ENCODE results near the gene SCN9A.

SCN9A gene

DNA sequence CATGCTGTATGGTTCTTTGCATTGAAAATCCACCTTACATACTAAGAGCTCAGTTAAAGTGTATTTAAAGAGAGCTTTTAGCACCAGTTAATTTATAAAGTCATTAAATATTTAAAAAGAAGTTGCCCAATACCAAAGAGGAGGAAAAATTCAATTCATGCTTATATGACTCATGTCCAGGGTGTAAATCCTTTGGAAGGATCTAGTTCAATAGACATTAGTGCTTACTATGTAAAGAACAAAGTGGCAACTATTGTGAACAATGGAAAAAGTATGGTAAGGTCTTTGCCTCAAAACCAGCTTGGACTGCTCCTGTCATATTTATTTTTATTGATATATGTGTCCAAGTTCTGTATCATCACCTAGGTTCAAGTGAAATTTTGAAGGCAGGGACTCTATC is 90.5 kb downstream of the SCN9A start:
- Histone ChIP-seq H3K27me3 (ENCODE audit: insufficient read depth, poor library complexity, severe bottlenecking) (no peaks in the 10 kb centered on the region), H3K27ac (replicated peaks) (no peak overlapping the region), H3K4me3 (replicated peaks; ENCODE audit: insufficient read depth, low read length) (no peak overlapping the region)
- no peak for TF ChIP-seq SPI1 (IDR thresholded peaks at IDR 0.05; ENCODE audit: borderline replicate concordance, low read depth)
- TF ChIP-seq, protein P1, sequence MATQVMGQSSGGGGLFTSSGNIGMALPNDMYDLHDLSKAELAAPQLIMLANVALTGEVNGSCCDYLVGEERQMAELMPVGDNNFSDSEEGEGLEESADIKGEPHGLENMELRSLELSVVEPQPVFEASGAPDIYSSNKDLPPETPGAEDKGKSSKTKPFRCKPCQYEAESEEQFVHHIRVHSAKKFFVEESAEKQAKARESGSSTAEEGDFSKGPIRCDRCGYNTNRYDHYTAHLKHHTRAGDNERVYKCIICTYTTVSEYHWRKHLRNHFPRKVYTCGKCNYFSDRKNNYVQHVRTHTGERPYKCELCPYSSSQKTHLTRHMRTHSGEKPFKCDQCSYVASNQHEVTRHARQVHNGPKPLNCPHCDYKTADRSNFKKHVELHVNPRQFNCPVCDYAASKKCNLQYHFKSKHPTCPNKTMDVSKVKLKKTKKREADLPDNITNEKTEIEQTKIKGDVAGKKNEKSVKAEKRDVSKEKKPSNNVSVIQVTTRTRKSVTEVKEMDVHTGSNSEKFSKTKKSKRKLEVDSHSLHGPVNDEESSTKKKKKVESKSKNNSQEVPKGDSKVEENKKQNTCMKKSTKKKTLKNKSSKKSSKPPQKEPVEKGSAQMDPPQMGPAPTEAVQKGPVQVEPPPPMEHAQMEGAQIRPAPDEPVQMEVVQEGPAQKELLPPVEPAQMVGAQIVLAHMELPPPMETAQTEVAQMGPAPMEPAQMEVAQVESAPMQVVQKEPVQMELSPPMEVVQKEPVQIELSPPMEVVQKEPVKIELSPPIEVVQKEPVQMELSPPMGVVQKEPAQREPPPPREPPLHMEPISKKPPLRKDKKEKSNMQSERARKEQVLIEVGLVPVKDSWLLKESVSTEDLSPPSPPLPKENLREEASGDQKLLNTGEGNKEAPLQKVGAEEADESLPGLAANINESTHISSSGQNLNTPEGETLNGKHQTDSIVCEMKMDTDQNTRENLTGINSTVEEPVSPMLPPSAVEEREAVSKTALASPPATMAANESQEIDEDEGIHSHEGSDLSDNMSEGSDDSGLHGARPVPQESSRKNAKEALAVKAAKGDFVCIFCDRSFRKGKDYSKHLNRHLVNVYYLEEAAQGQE (IDR thresholded peaks at IDR 0.05; ENCODE audit: insufficient replicate concordance, low read depth): no peak
- TF ChIP-seq POLR2AphosphoS5 (IDR thresholded peaks at IDR 0.05; ENCODE audit: low read depth): no peak
- no peak for TF ChIP-seq GABPA (IDR thresholded peaks at IDR 0.05; ENCODE audit: low read depth)
- no peak for TF ChIP-seq CTCF (IDR thresholded peaks at IDR 0.05; ENCODE audit: insufficient read depth, low read length)
- no peak for DNase-seq (ENCODE audit: low read depth in 1 of 2, low spot score in 1 of 2)

DNA sequence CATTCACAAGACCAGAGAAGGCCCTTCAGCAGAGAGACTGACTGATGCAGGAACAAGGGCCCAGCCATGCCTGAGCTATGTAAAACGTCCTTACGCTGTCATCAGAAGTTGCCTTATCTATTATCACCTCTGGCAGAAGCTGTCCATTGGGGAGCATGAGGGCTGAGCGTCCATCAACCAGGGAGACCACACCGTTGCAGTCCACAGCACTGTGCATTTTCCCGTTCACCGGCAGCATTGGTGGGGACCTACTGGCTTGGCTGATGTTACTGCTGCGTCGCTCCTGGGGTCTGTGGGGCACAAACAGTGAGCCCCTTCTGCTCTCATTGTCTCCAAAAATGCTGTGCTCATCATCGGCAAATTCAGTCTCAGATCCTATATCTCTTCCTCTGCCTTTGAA is 91.4 kb downstream of the SCN9A start:
- Histone ChIP-seq H3K4me3 (replicated peaks; ENCODE audit: insufficient read depth, low read length) (no peak overlapping the region), H3K27me3 (ENCODE audit: insufficient read depth, poor library complexity, severe bottlenecking) (no peaks in the 10 kb centered on the region), H3K27ac (replicated peaks) (no peak overlapping the region)
- no peak for DNase-seq (ENCODE audit: low read depth in 1 of 2, low spot score in 1 of 2)
- TF ChIP-seq GABPA (IDR thresholded peaks at IDR 0.05; ENCODE audit: low read depth) (no peak), CTCF (IDR thresholded peaks at IDR 0.05; ENCODE audit: insufficient read depth, low read length) (no peak), POLR2AphosphoS5 (IDR thresholded peaks at IDR 0.05; ENCODE audit: low read depth) (no peak), SPI1 (IDR thresholded peaks at IDR 0.05; ENCODE audit: borderline replicate concordance, low read depth) (no peak)
- TF ChIP-seq, protein P1 (IDR thresholded peaks at IDR 0.05; ENCODE audit: insufficient replicate concordance, low read depth): no peak

DNA sequence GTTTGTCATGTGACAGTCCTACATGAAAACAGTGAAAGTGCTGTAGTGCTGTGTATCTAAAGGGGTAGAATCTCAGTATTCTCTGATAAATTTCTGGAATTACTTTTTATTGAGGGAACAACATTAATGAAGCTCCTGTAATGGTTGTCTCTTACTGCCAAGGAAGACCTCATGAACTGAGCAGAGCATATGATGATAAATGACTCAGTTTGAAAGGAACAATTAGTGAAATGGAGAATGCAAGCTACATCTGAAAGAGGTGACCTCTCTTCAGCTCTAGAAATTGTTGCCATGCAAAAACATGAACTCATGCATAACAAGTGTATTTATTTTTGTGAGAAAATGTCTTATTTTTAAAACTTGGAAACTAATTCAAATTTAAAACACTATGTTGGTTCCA is 93.6 kb downstream of the SCN9A start:
- no peak for TF ChIP-seq CTCF (IDR thresholded peaks at IDR 0.05; ENCODE audit: insufficient read depth, low read length)
- TF ChIP-seq POLR2AphosphoS5 (IDR thresholded peaks at IDR 0.05; ENCODE audit: low read depth): no peak
- Histone ChIP-seq H3K4me3 (replicated peaks; ENCODE audit: insufficient read depth, low read length) (no peak overlapping the region), H3K27me3 (ENCODE audit: insufficient read depth, poor library complexity, severe bottlenecking) (no peaks in the 10 kb centered on the region), H3K27ac (replicated peaks) (no peak overlapping the region)
- no peak for DNase-seq (ENCODE audit: low read depth in 1 of 2, low spot score in 1 of 2)

GRCh38 chr2:166278856-166279255 is 96.9 kb downstream of the SCN9A start:
- Histone ChIP-seq H3K4me3 (replicated peaks; ENCODE audit: insufficient read depth, low read length) (no peak overlapping the region), H3K27ac (replicated peaks) (no peak overlapping the region), H3K27me3 (ENCODE audit: insufficient read depth, poor library complexity, severe bottlenecking) (no peaks in the 10 kb centered on the region)
- TF ChIP-seq, protein P1 (IDR thresholded peaks at IDR 0.05; ENCODE audit: insufficient replicate concordance, low read depth): no peak
- no peak for TF ChIP-seq CTCF (IDR thresholded peaks at IDR 0.05; ENCODE audit: insufficient read depth, low read length)
- no peak for TF ChIP-seq POLR2AphosphoS5 (IDR thresholded peaks at IDR 0.05; ENCODE audit: low read depth)
- TF ChIP-seq GABPA (IDR thresholded peaks at IDR 0.05; ENCODE audit: low read depth): no peak
- TF ChIP-seq SPI1 (IDR thresholded peaks at IDR 0.05; ENCODE audit: borderline replicate concordance, low read depth): no peak
- no peak for DNase-seq (ENCODE audit: low read depth in 1 of 2, low spot score in 1 of 2)
